Ascending aorta (tissue), 2 donors: ENCODE data around the gene DNAJB1. TPM values are rescaled to one million over a fixed set of nuclear protein-coding genes. Genes with fewer than 3 reads are reported as not detected.

Experiments used
- DNase-seq, 2 donors: peaks; one replicate each; pipeline ENCODE4 v3.0.0-alpha.2; 2019; ENCODE audit warnings: low spot score in 2 of 2
- H3K27ac ChIP-seq, 2 donors: fragments of 200-600 bp; sonication (generic); one replicate each; pipeline ENCODE4 v1.5.1; 2016 to 2017; ENCODE audit warnings: mild to moderate bottlenecking in 1 of 2
- H3K27me3 ChIP-seq: fragments of 200-600 bp; sonication (generic); one replicate; pipeline ENCODE4 v1.5.1; 2017
- H3K36me3 ChIP-seq, 2 donors: fragments of 200-600 bp; sonication (generic); one replicate each; pipeline ENCODE4 v1.5.1; 2016
- H3K4me1 ChIP-seq, 2 donors: fragments of 200-600 bp; sonication (generic); one replicate each; pipeline ENCODE4 v1.5.1; 2016 to 2017; ENCODE audit warnings: mild to moderate bottlenecking in 1 of 2
- H3K4me3 ChIP-seq, 2 donors: fragments of 200-600 bp; sonication (generic); one replicate each; pipeline ENCODE4 v1.5.1; 2016 to 2017; ENCODE audit warnings: mild to moderate bottlenecking in 1 of 2
- H3K9me3 ChIP-seq, 2 donors: fragments of 200-600 bp; sonication (generic); one replicate each; pipeline ENCODE4 v1.5.1; 2016
- intact Hi-C: fragments of 100-400 bp; cut with DNase I; formaldehyde crosslinking; loops from one replicate; pipeline ENCODE4 v1.15.1; 2023
- total RNA-seq: library from RNA; depleted of rRNA; stranded (reverse); fragments of >200 nt; gene quantifications from one replicate; pipeline ENCODE4 v1.1.0, GENCODE V29; 2016
- TF ChIP-seq, protein P1 (sequence below), 3 experiments: fragments of 200-600 bp in 2 of 3; fragments of 450-650 bp in 1 of 3; sonication (generic) in 2 of 3; IDR thresholded peaks; one replicate each; pipeline ENCODE4 v1.5.1; 2016 to 2019; ENCODE audit warnings: antibody characterized with exemption in 3 of 3, mild to moderate bottlenecking in 1 of 3, moderate library complexity in 1 of 3

Gene DNAJB1
- total RNA-seq, 1 donor from 2014 or later = 73.8 TPM

DNA sequence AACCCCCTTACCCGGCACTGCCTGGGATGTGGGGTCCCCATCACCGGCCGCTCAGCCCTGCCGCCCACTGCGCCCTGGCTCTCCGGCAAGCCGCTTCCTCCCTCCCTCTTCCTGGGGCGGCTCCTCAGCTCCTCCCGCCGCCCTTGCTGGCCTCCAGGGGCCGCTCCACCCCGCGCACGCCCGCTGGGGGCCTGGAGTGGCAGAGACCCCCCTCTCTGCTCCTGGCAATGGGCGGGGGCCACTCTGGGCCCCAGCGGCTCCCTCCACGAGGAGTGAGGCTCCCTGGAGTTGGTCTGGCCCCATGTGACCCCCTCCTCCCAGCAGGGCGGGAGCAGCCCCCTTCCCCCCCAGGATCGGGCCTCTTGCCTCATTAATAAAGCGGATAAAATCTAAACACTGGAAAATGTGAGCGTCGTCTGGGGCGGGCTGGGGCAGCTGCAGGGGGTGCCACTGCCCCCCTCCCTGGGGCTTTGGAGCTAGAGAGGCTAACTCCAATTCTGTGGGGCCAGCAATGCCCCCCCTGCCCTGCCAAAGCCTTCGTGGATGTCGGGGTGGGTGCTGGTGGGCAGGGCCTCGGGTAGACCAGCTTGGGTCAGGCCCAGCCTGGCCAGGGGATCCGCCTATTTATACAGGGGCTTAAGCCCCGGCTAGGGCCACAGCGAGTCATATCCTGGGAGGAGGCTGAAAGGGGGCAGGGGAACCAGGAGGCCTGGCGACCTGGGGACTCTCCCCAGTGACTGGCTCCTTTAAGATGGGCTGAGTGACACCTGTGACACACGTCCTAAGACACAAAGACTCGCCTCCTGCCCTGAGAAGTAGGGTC, 42.7 kb downstream of the DNAJB1 start, which contains the start of gene PTGER1:
Gene PTGER1, minus strand, starts transcription at position 104 of the 823 bp plus-strand sequence. CDS start 1,034 bp downstream, outside the sequence.
- peaks cover 8 to 21% of the 10 kb centered on the region in 2 donors for H3K4me1 ChIP-seq
- intact Hi-C loops = no loop called here
- peaks cover 33 to 37% of the 10 kb centered on the region in 2 donors for H3K36me3 ChIP-seq
- H3K9me3 ChIP-seq = no peaks in the 10 kb centered on the region
- H3K27ac ChIP-seq = no peak within 1 kb of the TSS
- no peak for DNase-seq
- TF ChIP-seq, protein P1, sequence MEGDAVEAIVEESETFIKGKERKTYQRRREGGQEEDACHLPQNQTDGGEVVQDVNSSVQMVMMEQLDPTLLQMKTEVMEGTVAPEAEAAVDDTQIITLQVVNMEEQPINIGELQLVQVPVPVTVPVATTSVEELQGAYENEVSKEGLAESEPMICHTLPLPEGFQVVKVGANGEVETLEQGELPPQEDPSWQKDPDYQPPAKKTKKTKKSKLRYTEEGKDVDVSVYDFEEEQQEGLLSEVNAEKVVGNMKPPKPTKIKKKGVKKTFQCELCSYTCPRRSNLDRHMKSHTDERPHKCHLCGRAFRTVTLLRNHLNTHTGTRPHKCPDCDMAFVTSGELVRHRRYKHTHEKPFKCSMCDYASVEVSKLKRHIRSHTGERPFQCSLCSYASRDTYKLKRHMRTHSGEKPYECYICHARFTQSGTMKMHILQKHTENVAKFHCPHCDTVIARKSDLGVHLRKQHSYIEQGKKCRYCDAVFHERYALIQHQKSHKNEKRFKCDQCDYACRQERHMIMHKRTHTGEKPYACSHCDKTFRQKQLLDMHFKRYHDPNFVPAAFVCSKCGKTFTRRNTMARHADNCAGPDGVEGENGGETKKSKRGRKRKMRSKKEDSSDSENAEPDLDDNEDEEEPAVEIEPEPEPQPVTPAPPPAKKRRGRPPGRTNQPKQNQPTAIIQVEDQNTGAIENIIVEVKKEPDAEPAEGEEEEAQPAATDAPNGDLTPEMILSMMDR (IDR thresholded peaks at IDR 0.05) = peak in 2 of 3 experiments; percentile 19 to 32
- H3K4me3 ChIP-seq = peak within 1 kb of the TSS in 1 of 2 donors; percentile 50
- H3K27me3 ChIP-seq = peaks cover 4% of the 10 kb centered on the region

DNA sequence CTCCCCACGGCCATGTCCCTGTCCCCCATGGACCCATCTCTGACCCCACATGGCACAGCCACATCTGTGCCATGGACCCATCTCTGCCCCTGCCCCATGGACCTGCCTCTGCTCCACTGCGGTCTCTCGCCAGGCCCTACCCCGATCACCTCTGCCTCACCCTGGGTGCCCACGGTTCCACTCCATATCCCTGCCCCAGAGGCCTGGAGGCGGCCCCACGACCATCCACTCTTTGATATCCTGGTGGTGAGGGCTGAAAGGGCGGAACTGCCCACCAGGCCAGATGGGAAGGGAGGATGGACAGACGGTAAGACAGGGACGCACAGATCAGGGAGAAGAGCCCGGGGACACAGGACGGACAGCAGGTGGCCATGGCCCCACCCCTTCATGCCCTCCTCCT, 43.4 kb downstream of the DNAJB1 start:
- H3K4me3 ChIP-seq = peak overlapping the region in 1 of 2 donors; percentile 14
- no peak for DNase-seq
- peaks cover 34 to 37% of the 10 kb centered on the region in 2 donors for H3K36me3 ChIP-seq
- H3K27ac ChIP-seq = no peak overlapping the region
- peaks cover 4% of the 10 kb centered on the region for H3K27me3 ChIP-seq
- no peaks in the 10 kb centered on the region for H3K9me3 ChIP-seq
- intact Hi-C loops = loop anchor here (5.0 kb wide), 3 partner anchors 43 to 338 kb away; partner anchors contain the start of genes ASF1B and PKN1
- H3K4me1 ChIP-seq = peaks cover 8 to 21% of the 10 kb centered on the region in 2 donors
- TF ChIP-seq, protein P1 (IDR thresholded peaks at IDR 0.05) = no peak

DNA sequence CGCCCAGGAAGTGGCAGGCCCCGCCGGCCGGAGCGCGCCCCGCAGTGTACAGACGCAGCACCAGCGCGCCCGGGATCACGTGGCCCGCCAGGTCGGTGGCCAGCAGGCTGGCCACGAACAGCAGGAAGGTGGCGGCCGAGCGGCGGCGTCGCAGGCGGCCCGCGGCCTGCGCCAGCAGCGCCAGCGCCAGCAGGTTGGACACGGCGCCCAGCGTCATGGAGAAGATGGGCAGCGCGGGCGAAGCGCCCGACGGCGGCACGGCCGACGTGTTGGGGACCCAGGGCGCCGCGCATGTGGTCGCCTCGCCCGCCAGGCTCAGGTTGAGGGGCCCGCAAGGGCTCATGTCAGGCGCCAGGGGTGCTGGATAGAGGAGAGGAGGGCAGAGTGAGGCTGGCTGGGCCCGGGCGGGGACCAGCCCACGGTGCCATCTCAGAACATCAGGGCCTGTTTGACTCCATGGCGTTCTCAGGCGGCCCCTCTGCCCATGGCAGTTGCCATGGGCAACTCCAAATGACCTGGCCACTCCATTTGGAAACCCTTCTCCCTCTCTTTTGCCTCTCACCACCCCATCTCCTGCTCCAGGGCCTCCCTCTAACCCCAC, 44.1 kb downstream of the DNAJB1 start:
- no peak for DNase-seq
- peaks cover 4% of the 10 kb centered on the region for H3K27me3 ChIP-seq
- TF ChIP-seq, protein P1 (IDR thresholded peaks at IDR 0.05) = no peak
- peak overlapping the region; percentile 23 to 50 for H3K4me3 ChIP-seq
- H3K4me1 ChIP-seq = peaks cover 8 to 21% of the 10 kb centered on the region in 2 donors
- intact Hi-C loops = loop anchor here (5.0 kb wide), 3 partner anchors 42 to 337 kb away; partner anchors contain the start of genes ASF1B and PKN1
- H3K27ac ChIP-seq = no peak overlapping the region
- peaks cover 34 to 37% of the 10 kb centered on the region in 2 donors for H3K36me3 ChIP-seq
- H3K9me3 ChIP-seq = no peaks in the 10 kb centered on the region

DNA sequence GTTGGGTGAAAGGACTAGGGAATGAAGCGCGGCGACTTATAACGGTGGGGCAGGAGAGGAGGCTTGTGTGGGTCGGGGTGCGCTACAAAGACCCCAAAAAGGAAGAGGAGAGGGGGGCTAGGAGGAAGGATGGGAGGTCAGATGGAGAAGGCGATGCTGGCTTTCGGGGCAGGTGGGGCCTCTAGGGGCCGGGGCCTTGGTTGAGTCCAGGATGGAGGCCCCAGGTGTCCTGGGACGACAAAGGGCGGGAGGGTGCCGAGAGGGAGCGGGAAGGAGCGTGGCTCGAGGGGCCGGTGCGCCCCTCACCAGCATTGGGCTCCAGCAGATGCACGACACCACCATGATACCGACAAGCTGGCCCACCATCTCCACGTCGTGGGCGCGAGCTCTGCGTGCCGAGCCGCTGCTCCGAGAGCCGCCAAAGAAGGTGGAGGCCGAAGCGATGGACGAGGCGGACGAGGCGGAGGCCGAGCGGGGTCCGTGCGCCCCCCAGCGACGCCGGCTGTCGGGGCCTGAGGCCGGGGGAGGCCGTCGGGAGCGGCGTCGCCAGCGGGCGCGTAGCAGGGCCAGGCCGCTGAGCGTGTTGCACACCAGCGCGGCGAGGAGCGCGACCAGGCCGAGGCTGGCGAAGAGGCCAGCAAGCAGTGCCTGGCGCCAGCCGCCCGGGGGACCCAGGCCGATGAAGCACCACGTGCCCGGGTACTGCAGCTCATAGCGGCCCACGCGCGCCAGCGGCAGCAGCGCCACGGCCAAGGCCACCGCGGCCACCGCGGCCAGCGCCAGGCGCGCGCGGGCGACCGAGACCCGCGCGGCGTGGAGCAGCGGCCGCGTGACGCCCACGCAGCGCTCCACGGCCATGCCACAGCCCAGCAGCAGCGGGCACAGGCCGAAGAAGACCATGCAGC, 44.9 kb downstream of the DNAJB1 start:
- Histone ChIP-seq H3K36me3 (peaks cover 29 to 37% of the 10 kb centered on the region in 2 donors), H3K9me3 (no peaks in the 10 kb centered on the region), H3K27me3 (peaks cover 4% of the 10 kb centered on the region), H3K4me3 (peak overlapping the region; percentile 23 to 50), H3K27ac (no peak overlapping the region), H3K4me1 (peaks cover 8 to 21% of the 10 kb centered on the region in 2 donors)
- intact Hi-C loops = loop anchor here (5.0 kb wide), 3 partner anchors 41 to 336 kb away; partner anchors contain the start of genes ASF1B and PKN1
- TF ChIP-seq, protein P1 (IDR thresholded peaks at IDR 0.05) = no peak
- DNase-seq = no peak
